ENCODE results near the gene CNTNAP2.

The CNTNAP2 gene

GRCh38 chr7:146565872-146566271 lies 449.3 kb downstream of the CNTNAP2 start:
- DNase-seq (ENCODE audit: low read depth in 2 of 2): no peak

GRCh38 chr7:146575903-146576302 lies 459.3 kb downstream of the CNTNAP2 start:
- no peak for DNase-seq (ENCODE audit: low read depth in 2 of 2)

GRCh38 chr7:146591976-146592375 lies 475.4 kb downstream of the CNTNAP2 start:
- DNase-seq (ENCODE audit: low read depth in 2 of 2): no peak

GRCh38 chr7:146606628-146607027 lies 490.0 kb downstream of the CNTNAP2 start:
- no peak for DNase-seq (ENCODE audit: low read depth in 2 of 2)

GRCh38 chr7:146619641-146620040 lies 503.0 kb downstream of the CNTNAP2 start:
- DNase-seq (ENCODE audit: low read depth in 2 of 2): no peak

GRCh38 chr7:146626912-146627311 lies 510.3 kb downstream of the CNTNAP2 start:
- DNase-seq (ENCODE audit: low read depth in 2 of 2): no peak

GRCh38 chr7:146635205-146636032 lies 518.8 kb downstream of the CNTNAP2 start:
- DNase-seq (ENCODE audit: low read depth in 2 of 2): no peak

- no peak for DNase-seq (ENCODE audit: low read depth in 2 of 2)
Measured at GRCh38 chr7:146636033-146636356, 519.4 kb downstream of the CNTNAP2 start.

- no peak for DNase-seq (ENCODE audit: low read depth in 2 of 2)
Measured at GRCh38 chr7:146636581-146636980, 520.0 kb downstream of the CNTNAP2 start.

GRCh38 chr7:146639291-146639690 lies 522.7 kb downstream of the CNTNAP2 start:
- DNase-seq (ENCODE audit: low read depth in 2 of 2): no peak

GRCh38 chr7:146641491-146641890 lies 524.9 kb downstream of the CNTNAP2 start:
- DNase-seq (ENCODE audit: low read depth in 2 of 2): no peak

GRCh38 chr7:146645383-146645976 lies 528.9 kb downstream of the CNTNAP2 start:
- DNase-seq (ENCODE audit: low read depth in 2 of 2): no peak

GRCh38 chr7:146647445-146647844 lies 530.8 kb downstream of the CNTNAP2 start:
- DNase-seq (ENCODE audit: low read depth in 2 of 2): no peak

GRCh38 chr7:146652176-146652575 lies 535.6 kb downstream of the CNTNAP2 start:
- no peak for DNase-seq (ENCODE audit: low read depth in 2 of 2)

- DNase-seq (ENCODE audit: low read depth in 2 of 2): no peak
Measured at GRCh38 chr7:146654048-146654447, 537.4 kb downstream of the CNTNAP2 start.

GRCh38 chr7:146655928-146656797 lies 539.6 kb downstream of the CNTNAP2 start:
- DNase-seq (ENCODE audit: low read depth in 2 of 2): no peak

- DNase-seq (ENCODE audit: low read depth in 2 of 2): no peak
Measured at GRCh38 chr7:146656988-146657387, 540.4 kb downstream of the CNTNAP2 start.

- DNase-seq (ENCODE audit: low read depth in 2 of 2): no peak
Measured at GRCh38 chr7:146658604-146659003, 542.0 kb downstream of the CNTNAP2 start.

- DNase-seq (ENCODE audit: low read depth in 2 of 2): no peak
Measured at GRCh38 chr7:146659732-146660131, 543.1 kb downstream of the CNTNAP2 start.

GRCh38 chr7:146660839-146661238 lies 544.2 kb downstream of the CNTNAP2 start:
- DNase-seq (ENCODE audit: low read depth in 2 of 2): no peak

- DNase-seq (ENCODE audit: low read depth in 2 of 2): no peak
Measured at GRCh38 chr7:146661435-146661834, 544.8 kb downstream of the CNTNAP2 start.

GRCh38 chr7:146661929-146662328 lies 545.3 kb downstream of the CNTNAP2 start:
- no peak for DNase-seq (ENCODE audit: low read depth in 2 of 2)

- DNase-seq (ENCODE audit: low read depth in 2 of 2): no peak
Measured at GRCh38 chr7:146665023-146665422, 548.4 kb downstream of the CNTNAP2 start.

All from activated CD4-positive, alpha-beta T cell treated with anti-CD3 and anti-CD28 coated beads for 24 hours (primary cell).